Cerebellar cortex (tissue), 1 donor: Measurements from ENCODE around the gene CENPVL1.
"Not testable (repeated sequence)": the region's sequence is repeated elsewhere in the genome, so short reads cannot be mapped to it uniquely, and the experiment has no call there.

Experiments
- DNase-seq: peaks from one replicate; pipeline ENCODE4 v3.0.0-alpha.2; 2015; ENCODE audit warnings: low spot score

The CENPVL1 gene

DNA sequence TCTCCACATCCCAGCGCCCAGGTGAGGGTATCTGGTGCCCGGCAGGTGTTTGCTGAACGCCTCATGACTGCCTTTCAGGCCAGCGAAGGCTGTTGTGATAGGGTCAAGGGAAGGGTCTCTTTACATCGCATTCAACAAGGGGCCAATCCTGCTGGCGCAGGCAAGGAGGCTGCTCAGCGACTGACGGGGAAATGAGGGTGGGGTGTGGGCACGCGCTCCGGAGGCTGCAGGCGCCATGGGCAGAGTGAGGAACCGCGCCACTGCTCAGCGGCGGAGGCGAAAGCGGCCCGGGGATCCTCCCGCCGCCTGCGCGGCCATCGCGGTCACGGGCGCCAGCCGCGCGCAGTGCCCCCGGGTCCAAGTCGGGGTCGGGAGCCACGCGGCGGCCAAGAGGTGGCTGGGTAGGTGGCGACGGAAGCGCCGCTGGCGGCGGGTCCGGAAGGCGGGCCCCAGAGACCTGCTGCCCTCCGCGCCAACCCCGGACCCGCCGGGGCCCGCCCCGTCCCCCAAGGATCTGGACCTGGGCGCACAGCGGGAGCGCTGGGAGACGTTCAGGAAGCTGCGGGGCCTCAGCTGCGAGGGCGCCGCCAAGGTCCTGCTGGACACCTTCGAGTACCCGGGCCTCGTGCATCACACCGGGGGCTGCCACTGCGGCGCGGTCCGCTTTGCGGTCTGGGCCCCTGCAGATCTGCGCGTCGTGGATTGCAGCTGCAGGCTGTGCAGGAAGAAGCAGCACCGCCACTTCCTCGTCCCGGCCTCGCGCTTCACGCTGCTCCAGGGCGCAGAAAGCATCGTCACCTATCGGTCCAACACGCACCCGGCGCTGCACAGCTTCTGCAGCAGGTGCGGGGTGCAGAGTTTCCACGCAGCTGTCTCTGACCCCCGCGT, at the start of gene CENPVL1:
TSS of gene CENPVL1 (plus strand) at position 236 of the 888 bp plus-strand sequence. CDS start at position 236, 0 bp downstream.
- DNase-seq, result not testable (repeated sequence)

DNA sequence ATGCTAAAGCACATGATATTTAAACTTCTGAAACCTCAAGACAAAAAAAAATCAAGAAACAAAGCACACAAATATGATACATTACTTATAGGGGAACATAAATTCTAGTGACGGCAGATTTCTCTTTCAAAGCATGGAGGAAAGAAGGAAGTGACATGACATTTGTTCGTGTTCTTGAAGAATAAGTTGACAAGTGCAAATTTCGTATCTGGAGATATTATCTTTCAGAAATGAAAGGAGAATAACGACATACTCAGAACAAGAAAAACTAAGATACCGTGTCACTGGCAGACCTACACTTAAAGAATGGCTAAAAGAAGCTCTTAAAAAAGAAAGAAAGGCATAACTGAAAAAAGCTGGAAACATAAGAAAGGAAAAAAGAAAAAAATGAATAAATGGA, 44.3 kb upstream of the CENPVL1 start:
- no peak for DNase-seq

DNA sequence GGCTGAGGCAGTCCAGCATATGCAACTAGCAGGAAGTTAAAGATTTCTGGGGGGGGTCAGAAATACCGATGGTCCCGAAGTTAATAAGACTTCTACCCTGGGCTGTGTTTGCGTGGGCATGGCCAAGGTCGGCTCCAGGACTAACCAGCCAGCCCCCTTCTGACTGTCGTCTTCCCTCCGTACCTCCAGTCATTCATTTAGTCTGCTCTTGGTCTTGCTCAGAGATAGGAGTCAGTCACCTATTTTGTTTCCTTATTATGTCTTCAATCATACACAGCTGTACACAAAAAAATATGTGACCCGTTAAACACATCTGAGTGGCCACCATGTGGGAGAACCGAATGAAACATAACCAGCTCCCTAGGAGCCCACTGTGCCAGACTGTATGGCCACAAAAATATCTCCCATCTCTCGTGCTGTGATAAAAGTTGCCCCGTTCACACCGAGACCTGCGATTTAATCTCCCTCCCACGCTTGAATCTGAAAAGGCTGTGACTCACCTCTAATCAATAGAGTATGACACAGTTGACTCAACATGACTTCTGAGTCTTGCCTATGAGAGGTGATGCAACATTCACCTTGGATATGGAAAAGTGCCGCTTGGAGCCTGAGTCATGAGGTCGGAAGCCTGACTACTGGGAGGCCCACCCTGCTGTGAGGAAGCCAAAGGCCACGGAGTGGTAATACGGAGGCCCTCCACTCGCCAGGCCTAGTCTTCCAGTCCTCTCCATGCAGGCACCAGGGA, 30.5 kb upstream of the CENPVL1 start:
- not testable (repeated sequence) for DNase-seq

DNA sequence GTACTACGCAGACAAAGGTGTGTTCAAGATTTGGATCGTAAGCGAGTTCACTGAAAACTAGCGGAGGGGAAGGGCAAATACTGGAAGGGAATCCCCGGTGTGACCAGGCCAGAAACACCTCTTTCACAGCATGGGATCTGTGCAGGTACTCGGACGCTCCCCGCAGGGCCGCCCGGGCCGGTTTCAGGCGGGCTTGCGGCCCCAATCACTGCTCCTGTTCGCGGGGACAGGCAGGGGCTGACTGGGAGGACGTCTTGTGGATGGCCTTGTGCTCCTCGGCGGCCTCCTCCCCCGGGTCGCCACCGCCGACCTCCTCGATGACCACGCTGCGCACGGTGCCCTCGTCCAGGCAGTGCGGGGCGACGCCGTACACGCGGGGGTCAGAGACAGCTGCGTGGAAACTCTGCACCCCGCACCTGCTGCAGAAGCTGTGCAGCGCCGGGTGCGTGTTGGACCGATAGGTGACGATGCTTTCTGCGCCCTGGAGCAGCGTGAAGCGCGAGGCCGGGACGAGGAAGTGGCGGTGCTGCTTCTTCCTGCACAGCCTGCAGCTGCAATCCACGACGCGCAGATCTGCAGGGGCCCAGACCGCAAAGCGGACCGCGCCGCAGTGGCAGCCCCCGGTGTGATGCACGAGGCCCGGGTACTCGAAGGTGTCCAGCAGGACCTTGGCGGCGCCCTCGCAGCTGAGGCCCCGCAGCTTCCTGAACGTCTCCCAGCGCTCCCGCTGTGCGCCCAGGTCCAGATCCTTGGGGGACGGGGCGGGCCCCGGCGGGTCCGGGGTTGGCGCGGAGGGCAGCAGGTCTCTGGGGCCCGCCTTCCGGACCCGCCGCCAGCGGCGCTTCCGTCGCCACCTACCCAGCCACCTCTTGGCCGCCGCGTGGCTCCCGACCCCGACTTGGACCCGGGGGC, 28.2 kb upstream of the CENPVL1 start:
- DNase-seq, result not testable (repeated sequence)

DNA sequence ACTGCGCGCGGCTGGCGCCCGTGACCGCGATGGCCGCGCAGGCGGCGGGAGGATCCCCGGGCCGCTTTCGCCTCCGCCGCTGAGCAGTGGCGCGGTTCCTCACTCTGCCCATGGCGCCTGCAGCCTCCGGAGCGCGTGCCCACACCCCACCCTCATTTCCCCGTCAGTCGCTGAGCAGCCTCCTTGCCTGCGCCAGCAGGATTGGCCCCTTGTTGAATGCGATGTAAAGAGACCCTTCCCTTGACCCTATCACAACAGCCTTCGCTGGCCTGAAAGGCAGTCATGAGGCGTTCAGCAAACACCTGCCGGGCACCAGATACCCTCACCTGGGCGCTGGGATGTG, 27.6 kb upstream of the CENPVL1 start, which contains the start of gene CENPVL2:
TSS of gene CENPVL2 (minus strand) at position 112 of the 343 bp plus-strand sequence. CDS start at position 112, 0 bp downstream.
- not testable (repeated sequence) for DNase-seq

DNA sequence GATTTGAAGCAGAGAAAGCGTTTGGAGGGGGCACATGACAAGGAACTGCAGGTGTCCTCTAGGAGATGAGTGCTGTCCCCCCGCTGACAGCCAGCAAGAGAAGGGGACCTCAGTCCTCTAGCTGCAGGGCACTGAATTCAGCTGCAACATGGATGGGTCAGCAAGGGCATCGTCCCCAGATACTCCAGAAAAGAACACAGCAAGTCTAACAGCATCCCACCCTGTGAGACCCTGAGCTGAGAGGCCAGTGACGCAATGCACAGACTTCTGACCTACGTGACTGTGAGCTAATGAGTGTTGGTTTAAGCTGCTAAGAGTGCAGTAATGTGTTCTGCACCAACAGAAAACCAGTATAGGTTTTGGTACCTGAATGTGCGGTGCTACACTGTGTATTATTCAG, 16.1 kb upstream of the CENPVL1 start:
- no peak for DNase-seq

DNA sequence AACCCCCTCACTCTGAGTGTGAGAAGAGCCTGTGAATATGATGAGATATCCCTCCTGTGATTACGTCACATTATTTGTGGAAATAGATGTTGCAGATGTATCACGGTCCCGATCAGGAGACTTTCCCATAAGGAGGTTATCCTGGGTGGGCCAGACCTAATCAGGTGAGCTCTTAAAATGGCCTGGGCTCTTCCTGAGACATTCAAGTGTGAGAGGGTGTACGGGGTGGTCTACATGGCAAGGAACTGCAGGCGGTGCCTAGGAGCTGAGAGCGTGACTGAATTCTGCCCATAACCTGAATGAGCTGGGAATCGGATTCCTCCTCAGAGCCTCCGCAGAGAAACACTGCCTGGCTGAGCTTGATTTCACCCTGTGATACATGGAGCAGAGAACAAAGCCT, 12.9 kb upstream of the CENPVL1 start:
- no peak for DNase-seq

DNA sequence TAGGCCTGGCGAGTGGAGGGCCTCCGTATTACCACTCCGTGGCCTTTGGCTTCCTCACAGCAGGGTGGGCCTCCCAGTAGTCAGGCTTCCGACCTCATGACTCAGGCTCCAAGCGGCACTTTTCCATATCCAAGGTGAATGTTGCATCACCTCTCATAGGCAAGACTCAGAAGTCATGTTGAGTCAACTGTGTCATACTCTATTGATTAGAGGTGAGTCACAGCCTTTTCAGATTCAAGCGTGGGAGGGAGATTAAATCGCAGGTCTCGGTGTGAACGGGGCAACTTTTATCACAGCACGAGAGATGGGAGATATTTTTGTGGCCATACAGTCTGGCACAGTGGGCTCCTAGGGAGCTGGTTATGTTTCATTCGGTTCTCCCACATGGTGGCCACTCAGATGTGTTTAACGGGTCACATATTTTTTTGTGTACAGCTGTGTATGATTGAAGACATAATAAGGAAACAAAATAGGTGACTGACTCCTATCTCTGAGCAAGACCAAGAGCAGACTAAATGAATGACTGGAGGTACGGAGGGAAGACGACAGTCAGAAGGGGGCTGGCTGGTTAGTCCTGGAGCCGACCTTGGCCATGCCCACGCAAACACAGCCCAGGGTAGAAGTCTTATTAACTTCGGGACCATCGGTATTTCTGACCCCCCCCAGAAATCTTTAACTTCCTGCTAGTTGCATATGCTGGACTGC, 2.8 kb downstream of the CENPVL1 start:
- DNase-seq, result not testable (repeated sequence)

DNA sequence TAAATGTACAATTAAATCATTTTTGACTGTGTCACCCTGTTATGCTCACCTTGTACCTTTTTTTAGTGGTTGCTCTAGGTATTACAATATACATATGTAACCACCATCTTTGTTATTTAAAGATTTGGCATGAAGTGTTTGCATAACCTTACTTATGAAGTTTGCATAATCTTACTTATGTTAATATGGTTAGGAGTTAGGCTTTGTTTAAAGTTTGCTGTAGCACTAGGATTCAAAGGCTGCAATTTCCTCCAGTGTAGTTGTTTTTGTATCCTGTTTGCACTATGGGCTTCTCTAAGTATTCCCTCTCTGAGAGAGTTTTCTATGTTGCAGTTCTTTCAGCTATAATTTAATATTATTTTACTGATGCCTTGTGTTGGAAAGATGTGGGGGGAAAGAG, 17.9 kb downstream of the CENPVL1 start:
- DNase-seq, result no peak

DNA sequence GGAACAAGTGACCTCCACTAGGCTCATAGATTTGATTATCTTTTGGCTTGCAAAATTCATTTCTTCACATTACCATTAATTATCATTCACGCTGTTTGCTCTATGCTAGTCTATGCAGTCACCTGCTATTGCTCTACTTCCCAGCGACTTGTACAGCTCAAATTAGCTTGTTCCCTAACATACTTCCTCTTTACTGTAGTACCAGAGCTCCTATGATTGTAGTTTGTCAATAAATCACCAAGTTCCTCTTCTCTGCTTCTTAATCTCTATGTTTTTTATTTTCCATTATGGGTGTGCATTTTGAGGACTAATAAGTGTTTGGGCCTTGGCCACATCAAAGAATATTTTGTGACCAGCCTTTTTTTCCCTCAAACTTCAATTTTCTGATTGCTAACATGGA, 26.8 kb downstream of the CENPVL1 start:
- DNase-seq, result no peak

DNA sequence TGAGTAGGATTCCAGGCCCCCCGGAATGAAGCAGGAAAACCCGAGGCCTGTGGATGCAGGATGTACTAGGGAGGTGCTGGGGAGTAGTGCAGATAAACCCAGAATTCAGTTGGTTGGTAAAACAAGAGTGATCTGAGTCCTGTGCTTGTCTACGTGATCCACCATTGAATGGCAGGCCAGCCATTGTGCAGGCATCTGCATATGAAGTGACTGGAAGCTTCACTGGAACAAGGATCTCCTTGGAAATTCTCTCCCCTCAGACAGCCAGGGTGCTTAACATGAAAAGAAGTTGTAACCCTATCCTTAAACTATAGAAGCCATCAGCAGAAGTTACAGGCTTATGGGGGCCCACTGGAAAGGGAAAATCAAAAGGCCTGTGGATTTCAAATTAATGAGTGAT, 32.3 kb downstream of the CENPVL1 start:
- DNase-seq, result no peak

DNA sequence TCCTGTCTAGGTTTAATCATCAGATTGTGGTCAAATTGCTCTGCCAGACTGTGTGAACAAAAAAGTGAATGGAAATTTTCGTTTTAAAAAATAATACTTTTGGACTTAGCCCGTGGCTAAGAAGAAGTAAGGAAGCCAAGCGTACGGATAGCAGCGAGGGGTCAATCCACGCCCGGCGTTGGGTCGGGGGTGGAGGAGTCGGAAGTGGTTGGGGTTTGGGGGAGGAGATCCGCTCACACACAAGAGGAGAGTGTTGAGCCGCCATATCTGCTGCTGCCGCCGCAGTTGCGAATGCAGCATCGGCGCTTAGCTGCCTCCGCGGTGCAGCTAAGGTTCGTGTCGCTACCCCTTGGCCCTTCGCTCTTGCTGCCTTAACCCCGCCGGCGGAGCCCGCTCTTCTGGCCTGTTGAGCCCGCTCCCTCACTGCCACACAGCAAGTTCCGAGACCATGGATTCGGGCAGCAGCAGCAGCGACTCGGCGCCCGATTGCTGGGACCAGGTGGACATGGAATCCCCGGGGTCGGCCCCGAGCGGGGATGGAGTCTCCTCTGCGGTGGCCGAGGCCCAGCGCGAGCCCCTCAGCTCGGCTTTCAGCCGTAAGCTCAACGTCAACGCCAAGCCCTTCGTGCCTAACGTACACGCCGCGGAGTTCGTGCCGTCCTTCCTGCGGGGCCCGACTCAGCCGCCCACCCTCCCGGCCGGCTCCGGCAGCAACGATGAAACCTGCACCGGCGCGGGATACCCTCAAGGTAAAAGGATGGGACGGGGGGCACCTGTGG, 33.1 kb downstream of the CENPVL1 start, which contains the start of gene GSPT2:
TSS of gene GSPT2 (plus strand) at position 264 of the 779 bp plus-strand sequence. CDS start at position 449, 185 bp downstream.
- peak; percentile 74 for DNase-seq

DNA sequence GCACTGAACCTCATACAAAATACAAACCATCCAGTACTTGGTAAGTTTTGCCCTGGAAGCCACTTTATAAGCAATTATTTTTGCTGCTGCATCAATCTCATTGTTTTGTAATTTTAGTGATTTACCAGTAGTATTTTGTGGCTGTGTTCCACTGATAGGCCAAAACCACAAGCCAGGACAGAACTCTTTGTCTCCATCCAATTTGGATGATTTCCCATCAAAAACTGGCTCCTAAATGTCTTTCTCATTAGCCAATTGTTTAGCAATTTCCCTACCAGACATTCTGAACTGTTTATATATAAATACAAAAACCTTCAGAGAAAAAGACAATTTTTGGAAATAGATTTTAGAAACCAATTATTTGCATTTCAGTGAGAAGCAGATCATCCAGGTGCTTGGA, 37.4 kb downstream of the CENPVL1 start:
- DNase-seq, result no peak

DNA sequence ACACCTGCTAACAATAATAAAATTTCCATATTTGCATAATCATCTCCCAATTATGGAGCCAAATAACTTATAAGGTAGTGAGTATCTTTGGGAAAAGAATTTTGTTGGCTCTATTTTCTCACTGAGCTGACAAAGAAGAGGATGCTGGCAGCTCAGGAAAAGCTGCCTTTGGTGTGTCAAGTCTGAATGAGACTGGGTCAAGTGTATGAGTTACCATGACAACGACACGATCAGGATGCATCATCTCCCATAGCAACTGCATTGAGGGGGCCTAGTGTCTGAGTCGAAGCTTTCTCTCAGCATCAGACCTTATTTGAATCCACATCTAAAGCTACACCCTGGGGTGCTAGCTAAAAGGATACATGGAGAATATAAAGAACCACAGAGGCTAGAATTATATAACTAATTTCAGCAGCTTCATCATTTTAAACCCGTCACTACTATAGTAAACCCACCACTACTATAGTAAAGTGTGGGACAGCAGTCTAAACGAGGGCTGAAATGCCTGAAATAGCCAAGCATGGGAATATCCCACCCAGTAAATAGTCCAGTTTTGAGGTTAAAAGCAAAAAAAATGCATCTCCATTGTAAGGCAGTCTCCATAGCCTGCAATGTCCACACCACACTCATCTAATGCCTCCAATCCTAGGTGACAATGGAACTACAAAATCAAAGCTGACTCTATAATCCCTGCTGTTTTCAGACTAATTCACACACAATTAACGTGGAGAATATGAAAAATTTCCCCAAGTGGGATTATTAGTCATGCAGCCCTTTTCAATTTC, 48.9 kb downstream of the CENPVL1 start:
- no peak for DNase-seq

DNA sequence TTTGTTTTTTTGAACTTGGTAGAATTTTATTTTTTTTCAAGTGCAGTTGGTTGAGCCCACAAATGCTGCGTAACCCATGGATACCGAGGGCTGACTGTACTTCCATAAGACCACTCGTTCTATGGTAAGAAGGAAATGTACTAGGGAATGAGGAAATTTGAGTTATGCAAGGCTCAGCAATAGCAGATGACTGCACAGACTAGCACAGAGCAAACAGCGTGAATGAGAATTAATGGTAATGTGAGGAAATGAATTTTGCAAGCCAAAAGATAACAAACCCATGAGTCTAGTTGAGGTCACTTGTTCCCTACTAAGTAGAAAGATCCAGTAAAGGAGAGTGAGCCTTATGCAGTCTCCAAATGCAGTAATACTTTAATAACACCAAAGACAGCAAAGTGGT, 50.3 kb downstream of the CENPVL1 start:
- no peak for DNase-seq
